Measurements from ENCODE around the gene WDR35. TPM values are rescaled to one million over a fixed set of nuclear protein-coding genes. Genes with fewer than 3 reads are reported as not detected.

The WDR35 gene
- total and polyA plus RNA-seq, 5 donors: 2.2 to 7.2 (median 6.9) TPM

GRCh38 chr2:19866771-19867170 lies 123.1 kb downstream of the WDR35 start:
- Histone ChIP-seq H3K27ac (ENCODE audit: low read length) (no peak overlapping the region), H3K27me3 (ENCODE audit: control insufficient read depth, insufficient read depth) (no peaks in the 10 kb centered on the region), H3K9me3 (ENCODE audit: control insufficient read depth, low read length) (no peaks in the 10 kb centered on the region), H3K4me1 (ENCODE audit: control insufficient read depth, insufficient read depth, low read length) (no peaks in the 10 kb centered on the region), H3K4me3 (ENCODE audit: low read length) (no peak overlapping the region)
- ATAC-seq (no peak), DNase-seq (no peak)
- intact Hi-C loops (cut with DNase I): loop anchor here in 3 of 4 donors (10.0 kb wide), 4 partner anchors 502 to 1472 kb away; no protein-coding TSS in a partner anchor
- WGBS: 97% methylated on average over 2 of the region's 2 CpGs

GRCh38 chr2:19865151-19865550 lies 124.8 kb downstream of the WDR35 start:
- DNase-seq: no peak

GRCh38 chr2:19864381-19864780 lies 125.5 kb downstream of the WDR35 start:
- Histone ChIP-seq H3K9me3 (ENCODE audit: control insufficient read depth, low read length) (no peaks in the 10 kb centered on the region), H3K27ac (ENCODE audit: low read length) (no peak overlapping the region), H3K4me3 (ENCODE audit: low read length) (no peak overlapping the region), H3K4me1 (ENCODE audit: control insufficient read depth, insufficient read depth, low read length) (no peaks in the 10 kb centered on the region), H3K27me3 (ENCODE audit: control insufficient read depth, insufficient read depth) (no peaks in the 10 kb centered on the region)
- intact Hi-C loops (cut with DNase I): loop anchor here in 3 of 4 donors (5.0 to 10.0 kb wide), 8 partner anchors 500 to 1470 kb away; no protein-coding TSS in a partner anchor
- WGBS: 84% methylated on average over 11 of the region's 11 CpGs
- ATAC-seq (no peak), DNase-seq (no peak)

More at GRCh38 chr2:19865151-19865550, 124.8 kb downstream of the WDR35 start:
- ATAC-seq: no peak
- Histone ChIP-seq H3K27me3 (ENCODE audit: control insufficient read depth, insufficient read depth) (no peaks in the 10 kb centered on the region), H3K9me3 (ENCODE audit: control insufficient read depth, low read length) (no peaks in the 10 kb centered on the region), H3K27ac (ENCODE audit: low read length) (no peak overlapping the region), H3K4me3 (ENCODE audit: low read length) (no peak overlapping the region), H3K4me1 (ENCODE audit: control insufficient read depth, insufficient read depth, low read length) (no peaks in the 10 kb centered on the region)
- 84% methylated on average over 2 of the region's 2 CpGs for WGBS
- intact Hi-C loops (cut with DNase I): loop anchor here in 3 of 4 donors (10.0 kb wide), 4 partner anchors 500 to 1470 kb away; no protein-coding TSS in a partner anchor

- DNase-seq (peak; percentile 69 to 89 (median 88)), ATAC-seq (peak; percentile 86 to 87)
- H3K27ac ChIP-seq (ENCODE audit: low read length): no peak overlapping the region
- 14% methylated on average over 33 of the region's 33 CpGs for WGBS
- no peak overlapping the region for H3K4me3 ChIP-seq (ENCODE audit: low read length)
- intact Hi-C loops (cut with DNase I): loop anchor here in 3 of 4 donors (5.0 to 10.0 kb wide), 8 partner anchors 499 to 1469 kb away; no protein-coding TSS in a partner anchor
- no peaks in the 10 kb centered on the region for H3K4me1 ChIP-seq (ENCODE audit: control insufficient read depth, insufficient read depth, low read length)
- no peaks in the 10 kb centered on the region for H3K9me3 ChIP-seq (ENCODE audit: control insufficient read depth, low read length)
- H3K27me3 ChIP-seq (ENCODE audit: control insufficient read depth, insufficient read depth): no peaks in the 10 kb centered on the region
Measured at GRCh38 chr2:19863303-19864041, 126.4 kb downstream of the WDR35 start.

- intact Hi-C loops (cut with DNase I): loop anchor here in 3 of 4 donors (5.0 to 10.0 kb wide), 8 partner anchors 497 to 1467 kb away; no protein-coding TSS in a partner anchor
- DNase-seq (no peak), ATAC-seq (no peak)
- no peak overlapping the region for H3K27ac ChIP-seq (ENCODE audit: low read length)
- no peaks in the 10 kb centered on the region for H3K9me3 ChIP-seq (ENCODE audit: control insufficient read depth, low read length)
- H3K27me3 ChIP-seq (ENCODE audit: control insufficient read depth, insufficient read depth): no peaks in the 10 kb centered on the region
- H3K4me3 ChIP-seq (ENCODE audit: low read length): no peak overlapping the region
- no peaks in the 10 kb centered on the region for H3K4me1 ChIP-seq (ENCODE audit: control insufficient read depth, insufficient read depth, low read length)
- 43% methylated on average over 1 of the region's 1 CpG for WGBS
Measured at GRCh38 chr2:19861813-19862212, 128.1 kb downstream of the WDR35 start.

Other genes with a start within 250 kb of the WDR35 start
- 1 to 10 TPM; 5.3 to 8.7 (median 6.8) TPM for gene TTC32, start 88.1 kb downstream of the WDR35 start, total RNA-seq
- 8.1 TPM for gene TTC32, start 88.1 kb downstream of the WDR35 start, polyA plus RNA-seq
- under 1 TPM; 0.23 to 0.38 (median 0.30) TPM for gene MATN3, start 22.6 kb upstream of the WDR35 start, total RNA-seq
- 0.29 TPM for gene MATN3, start 22.6 kb upstream of the WDR35 start, polyA plus RNA-seq
- gene LAPTM4A, start 61.5 kb upstream of the WDR35 start, total RNA-seq: 100 to 1,000 TPM; 178 to 208 (median 191) TPM
- 224 TPM for gene LAPTM4A, start 61.5 kb upstream of the WDR35 start, polyA plus RNA-seq
- under 1 TPM; 0.09 to 0.25 (median 0.20) TPM for gene SDC1, start 235.0 kb upstream of the WDR35 start, total RNA-seq
- gene SDC1, start 235.0 kb upstream of the WDR35 start, polyA plus RNA-seq: 0.23 TPM